A549 treated with RU486 at 1 μM for 4 hours (cell line): ENCODE measurements around the gene MFSD12. TPM values are rescaled to one million over a fixed set of nuclear protein-coding genes. Genes with fewer than 3 reads are reported as not detected.

ENCODE experiments used
- total RNA-seq: library from RNA; stranded (reverse); fragments of 200-300 nt; extraction: Qiagen RNA extraction; gene quantifications from 5 replicates; pipeline ENCODE4 v1.2.3, GENCODE V29; 2022; ENCODE audit warnings: low read depth

MFSD12 gene
- total RNA-seq: 112 to 171 TPM (median 162 TPM) in 5 replicates

GRCh38 chr19:3557461-3558248 lies at the start of gene MFSD12:
Gene MFSD12, minus strand, starts transcription at chr19:3557586. Its CDS starts 183 bp downstream, at chr19:3557403.

GRCh38 chr19:3606690-3607289 lies 49.4 kb upstream of the MFSD12 start, which contains the start of gene TBXA2R:
Gene TBXA2R, minus strand, starts transcription at chr19:3606875. Its CDS starts 6,241 bp downstream, at chr19:3600634.

GRCh38 chr19:3585301-3586126 lies 28.1 kb upstream of the MFSD12 start, which contains the start of gene GIPC3:
Gene GIPC3, plus strand, starts transcription at chr19:3585478. Its CDS starts 120 bp downstream, at chr19:3585598.

GRCh38 chr19:3572855-3573161 lies 15.4 kb upstream of the MFSD12 start, which contains the start of gene HMG20B:
Gene HMG20B, plus strand, starts transcription at chr19:3572944. Its CDS starts 366 bp downstream, at chr19:3573310.

GRCh38 chr19:3538965-3539755 lies 18.2 kb downstream of the MFSD12 start, which contains the start of gene TEKTIP1:
Gene TEKTIP1, plus strand, starts transcription at chr19:3539174. Its CDS starts 4 bp downstream, at chr19:3539178.

GRCh38 chr19:3505598-3506383 lies 51.6 kb downstream of the MFSD12 start, which contains the start of gene FZR1:
Gene FZR1, plus strand, starts transcription at chr19:3506311. Its CDS starts 16,679 bp downstream, at chr19:3522990.

GRCh38 chr19:3500429-3501101 lies 56.8 kb downstream of the MFSD12 start, which contains the start of gene DOHH:
Gene DOHH, minus strand, starts transcription at chr19:3500674. Its CDS starts 3,860 bp downstream, at chr19:3496814.

Other genes with a start within 250 kb of the MFSD12 start
- 29.5 to 46.3 TPM (median 41.6 TPM) in 5 replicates for gene NFIC, start 191.0 kb downstream of the MFSD12 start, total RNA-seq
- 0.61 to 0.89 TPM (median 0.70 TPM) in 5 replicates for gene SMIM24, start 77.1 kb downstream of the MFSD12 start, total RNA-seq
- not detected in 5 replicates for gene SMIM44, start 74.1 kb downstream of the MFSD12 start, total RNA-seq
- 12.4 to 20.5 TPM (median 18.9 TPM) in 5 replicates for gene DOHH, start 56.9 kb downstream of the MFSD12 start, total RNA-seq
- gene FZR1, start 51.3 kb downstream of the MFSD12 start, total RNA-seq: 18.0 to 38.0 TPM (median 28.5 TPM) in 5 replicates
- gene TEKTIP1, start 18.4 kb downstream of the MFSD12 start, total RNA-seq: not detected in 5 replicates
- gene HMG20B, start 15.4 kb upstream of the MFSD12 start, total RNA-seq: 44.8 to 73.0 TPM (median 63.6 TPM) in 5 replicates
- 0.11 to 0.32 TPM (median 0.17 TPM) in 5 replicates for gene GIPC3, start 27.9 kb upstream of the MFSD12 start, total RNA-seq
- gene TBXA2R, start 49.3 kb upstream of the MFSD12 start, total RNA-seq: 0.36 to 0.93 TPM (median 0.72 TPM) in 5 replicates
- gene CACTIN, start 69.2 kb upstream of the MFSD12 start, total RNA-seq: 13.5 to 19.4 TPM (median 18.5 TPM) in 5 replicates
- 7.8 to 13.2 TPM (median 11.5 TPM) in 5 replicates for gene PIP5K1C, start 142.9 kb upstream of the MFSD12 start, total RNA-seq
- gene TJP3, start 150.8 kb upstream of the MFSD12 start, total RNA-seq: 0.14 to 0.95 TPM (median 0.73 TPM) in 5 replicates
- gene APBA3, start 204.1 kb upstream of the MFSD12 start, total RNA-seq: 6.5 to 14.1 TPM (median 12.3 TPM) in 5 replicates
- 58.5 to 81.5 TPM (median 67.4 TPM) in 5 replicates for gene MRPL54, start 205.1 kb upstream of the MFSD12 start, total RNA-seq
- not detected in 5 replicates for gene RAX2, start 214.6 kb upstream of the MFSD12 start, total RNA-seq
- 0.56 to 1.9 TPM (median 1.1 TPM) in 5 replicates for gene MATK, start 228.8 kb upstream of the MFSD12 start, total RNA-seq